Aorta (tissue), 5 donors: ENCODE measurements around the gene PTPRO. TPM values are rescaled to one million over a fixed set of nuclear protein-coding genes. Genes with fewer than 3 reads are reported as not detected.

ENCODE experiments used
- ATAC-seq: fragments of 200-7000 bp; cut with Tn5 transposase; one replicate; pipeline ENCODE4 v1.9.1; 2022; ENCODE audit warnings: moderate library complexity; ENCODE audit not compliant: low FRiP score
- DNase-seq, 2 donors: peaks; one replicate each; pipeline ENCODE4 v3.0.0-alpha.2; 2020
- H3K27ac ChIP-seq, 2 donors: one replicate each; pipeline ENCODE4 v1.5.1; 2013; ENCODE audit warnings: low read length in 2 of 2, mild to moderate bottlenecking in 2 of 2, moderate library complexity in 2 of 2, control low read depth in 1 of 2, inconsistent platforms in 1 of 2, low read depth in 1 of 2
- H3K27me3 ChIP-seq, 2 donors: one replicate each; pipeline ENCODE4 v1.6.1; 2013; ENCODE audit warnings: control low read depth in 1 of 2, low read length in 1 of 2, mild to moderate bottlenecking in 1 of 2, moderate library complexity in 1 of 2; ENCODE audit not compliant: insufficient read depth in 2 of 2, control insufficient read depth in 1 of 2
- H3K36me3 ChIP-seq, 2 donors: one replicate each; pipeline ENCODE4 v1.6.1; 2013; ENCODE audit warnings: control low read depth in 1 of 2, low read length in 1 of 2, mild to moderate bottlenecking in 1 of 2; ENCODE audit not compliant: insufficient read depth in 2 of 2, control insufficient read depth in 1 of 2
- H3K4me1 ChIP-seq, 2 donors: one replicate each; pipeline ENCODE4 v1.6.1; 2013; ENCODE audit warnings: low read length in 2 of 2, control low read depth in 1 of 2, mild to moderate bottlenecking in 1 of 2, moderate library complexity in 1 of 2; ENCODE audit not compliant: insufficient read depth in 2 of 2, control insufficient read depth in 1 of 2
- H3K4me3 ChIP-seq, 2 donors: one replicate each; pipeline ENCODE4 v1.5.1; 2013; ENCODE audit warnings: low read length in 2 of 2, control low read depth in 1 of 2, mild to moderate bottlenecking in 1 of 2
- H3K9me3 ChIP-seq: one replicate; pipeline ENCODE4 v1.6.1; 2013; ENCODE audit warnings: mild to moderate bottlenecking, low read length; ENCODE audit not compliant: control insufficient read depth
- WGBS, 2 donors: extraction: QIAGEN DNeasy Blood & Tissue Kit; methylation state at CpG; one replicate each; pipeline ENCODE4 v1.1.7; 2013; 5-methylcytosine and 5-hydroxymethylcytosine counted together
- intact Hi-C, 2 donors: fragments of 100-400 bp; cut with DNase I; formaldehyde crosslinking; loops; one replicate each; pipeline versions ENCODE4 v1.14.2 to v1.15.0; 2022
- polyA plus RNA-seq, 2 donors: library from polyadenylated mRNA; stranded (reverse); fragments of 200-250 nt; gene quantifications; one replicate each; pipeline ENCODE4 v1.2.3, GENCODE V29; 2013
- total RNA-seq, 2 donors: library from RNA; stranded (reverse); fragmentation: NEBNext Ultra II Directional; extraction: Animal tissue kit (Norgen Biotek cat#: 25700); gene quantifications; one replicate each; pipeline ENCODE4 v1.2.1, GENCODE V29; 2021
- donor health status: healthy with polysubstance abuse.
- donor health status: Bipolar disorder and iron deficiency.
- donor health status: DM: no; HTN: no; CAD: no.
- donor health status: DM: no; HTN: no; CAD: no.
- donor health status: DM: yes; HTN: yes; CAD: no.

The PTPRO gene
- total and polyA plus RNA-seq, 4 donors: 5.4 to 16.1 (median 9.9) TPM

GRCh38 chr12:15497671-15498292, 175.5 kb downstream of the PTPRO start:
- Histone ChIP-seq H3K36me3 (no peaks in the 10 kb centered on the region), H3K27me3 (no peaks in the 10 kb centered on the region), H3K9me3 (no peaks in the 10 kb centered on the region), H3K4me1 (peaks cover 0 to 3% of the 10 kb centered on the region in 2 donors), H3K4me3 (no peak overlapping the region), H3K27ac (no peak overlapping the region)
- DNase-seq (no peak), ATAC-seq (no peak)
- intact Hi-C loops: no loop called here
- 5 to 6% methylated on average over 4 of the region's 4 CpGs for WGBS, 2 donors

GRCh38 chr12:15502211-15502610, 179.9 kb downstream of the PTPRO start:
- H3K27ac ChIP-seq: no peak overlapping the region
- H3K4me1 ChIP-seq: peaks cover 0 to 3% of the 10 kb centered on the region in 2 donors
- H3K36me3 ChIP-seq: no peaks in the 10 kb centered on the region
- H3K27me3 ChIP-seq: no peaks in the 10 kb centered on the region
- WGBS, 2 donors: 46 to 49% methylated on average over 2 of the region's 2 CpGs
- no peak for ATAC-seq
- no peak overlapping the region for H3K4me3 ChIP-seq
- DNase-seq: no peak
- no peaks in the 10 kb centered on the region for H3K9me3 ChIP-seq
- intact Hi-C loops: no loop called here

GRCh38 chr12:15505616-15506015, 183.3 kb downstream of the PTPRO start:
- Histone ChIP-seq H3K9me3 (no peaks in the 10 kb centered on the region), H3K4me3 (no peak overlapping the region), H3K27me3 (no peaks in the 10 kb centered on the region), H3K27ac (no peak overlapping the region), H3K36me3 (no peaks in the 10 kb centered on the region), H3K4me1 (no peaks in the 10 kb centered on the region)
- intact Hi-C loops: no loop called here
- no peak for ATAC-seq
- no peak for DNase-seq
- 86 to 88% methylated on average over 4 of the region's 4 CpGs for WGBS, 2 donors

- 38 to 57% methylated on average over 4 of the region's 4 CpGs for WGBS, 2 donors
- no peak overlapping the region for H3K4me3 ChIP-seq
- no peak for DNase-seq
- no peaks in the 10 kb centered on the region for H3K27me3 ChIP-seq
- no peak overlapping the region for H3K27ac ChIP-seq
- intact Hi-C loops: no loop called here
- ATAC-seq: no peak
- H3K4me1 ChIP-seq: no peaks in the 10 kb centered on the region
- no peaks in the 10 kb centered on the region for H3K9me3 ChIP-seq
- no peaks in the 10 kb centered on the region for H3K36me3 ChIP-seq
These were observed 192.7 kb downstream of the PTPRO start for GRCh38 chr12:15515010-15515409.

GRCh38 chr12:15520083-15520482, 197.8 kb downstream of the PTPRO start:
- DNase-seq (no peak), ATAC-seq (no peak)
- Histone ChIP-seq H3K27me3 (no peaks in the 10 kb centered on the region), H3K36me3 (no peaks in the 10 kb centered on the region), H3K9me3 (no peaks in the 10 kb centered on the region), H3K4me1 (no peaks in the 10 kb centered on the region), H3K27ac (no peak overlapping the region), H3K4me3 (no peak overlapping the region)
- WGBS, 2 donors: 70 to 71% methylated on average over 2 of the region's 2 CpGs
- intact Hi-C loops: loop anchor here (5.0 to 10.0 kb wide), 5 partner anchors 293 to 795 kb away; partner anchors contain the start of gene ART4 (in 1 of the 2)

- no peaks in the 10 kb centered on the region for H3K4me1 ChIP-seq
- ATAC-seq (no peak), DNase-seq (no peak)
- no peaks in the 10 kb centered on the region for H3K9me3 ChIP-seq
- no peaks in the 10 kb centered on the region for H3K27me3 ChIP-seq
- no peak overlapping the region for H3K4me3 ChIP-seq
- no peak overlapping the region for H3K27ac ChIP-seq
- intact Hi-C loops: loop anchor here (5.0 to 10.0 kb wide), 5 partner anchors 294 to 796 kb away; partner anchors contain the start of gene ART4 (in 1 of the 2)
- 85 to 89% methylated on average over 6 of the region's 6 CpGs for WGBS, 2 donors
- no peaks in the 10 kb centered on the region for H3K36me3 ChIP-seq
These were observed 198.5 kb downstream of the PTPRO start for GRCh38 chr12:15520844-15521243.

- H3K27me3 ChIP-seq: no peaks in the 10 kb centered on the region
- no peak for DNase-seq
- no peaks in the 10 kb centered on the region for H3K4me1 ChIP-seq
- peak; percentile 74 for ATAC-seq
- no peak overlapping the region for H3K4me3 ChIP-seq
- intact Hi-C loops: loop anchor here (1.0 to 10.0 kb wide), 7 partner anchors 246 to 798 kb away; partner anchors contain the start of gene ART4 (in 1 of the 2)
- 30 to 37% methylated on average over 3 of the region's 3 CpGs for WGBS, 2 donors
- no peaks in the 10 kb centered on the region for H3K36me3 ChIP-seq
- no peak overlapping the region for H3K27ac ChIP-seq
- no peaks in the 10 kb centered on the region for H3K9me3 ChIP-seq
These were observed 200.4 kb downstream of the PTPRO start for GRCh38 chr12:15522574-15523187.

GRCh38 chr12:15525441-15525840, 203.1 kb downstream of the PTPRO start:
- no peaks in the 10 kb centered on the region for H3K9me3 ChIP-seq
- H3K36me3 ChIP-seq: no peaks in the 10 kb centered on the region
- 85% methylated on average over 2 of the region's 2 CpGs for WGBS, 2 donors
- no peak overlapping the region for H3K27ac ChIP-seq
- no peaks in the 10 kb centered on the region for H3K27me3 ChIP-seq
- DNase-seq (no peak), ATAC-seq (no peak)
- no peak overlapping the region for H3K4me3 ChIP-seq
- intact Hi-C loops: loop anchor here (10.0 kb wide), 4 partner anchors 381 to 801 kb away; partner anchors contain the start of gene ART4 (in 1 of the 2)
- no peaks in the 10 kb centered on the region for H3K4me1 ChIP-seq

GRCh38 chr12:15526033-15526432, 203.7 kb downstream of the PTPRO start:
- 84 to 87% methylated on average over 4 of the region's 4 CpGs for WGBS, 2 donors
- no peak for ATAC-seq

More at GRCh38 chr12:15526033-15526432, 203.7 kb downstream of the PTPRO start:
- Histone ChIP-seq H3K27ac (no peak overlapping the region), H3K4me3 (no peak overlapping the region), H3K36me3 (no peaks in the 10 kb centered on the region), H3K27me3 (no peaks in the 10 kb centered on the region), H3K9me3 (no peaks in the 10 kb centered on the region), H3K4me1 (no peaks in the 10 kb centered on the region)
- intact Hi-C loops: loop anchor here (10.0 kb wide), 4 partner anchors 381 to 801 kb away; partner anchors contain the start of gene ART4 (in 1 of the 2)
- no peak for DNase-seq
